SK-N-MC (cell line): ENCODE results near the gene CCDC134.
A peak's percentile ranks its signal among the peaks of the same experiment; 100 is the strongest.

Experiments used
- DNase-seq: peaks from one replicate; pipeline ENCODE4 v3.0.0-alpha.2; 2011; ENCODE audit warnings: low read depth, low spot score
- H3K27ac ChIP-seq: fragments of 200-600 bp; sonication (generic); 2 replicates; pipeline ENCODE4 v1.5.1; 2016; ENCODE audit warnings: mixed run types
- H3K36me3 ChIP-seq: fragments of 200-600 bp; sonication (generic); 2 replicates; pipeline ENCODE4 v1.6.1; 2017; ENCODE audit warnings: antibody characterized with exemption, low read length, mixed read lengths; ENCODE audit not compliant: insufficient read depth
- H3K4me3 ChIP-seq: fragments of 200-600 bp; sonication (generic); 2 replicates; pipeline ENCODE4 v1.5.1; 2016
- H3K9ac ChIP-seq: fragments of 200-600 bp; sonication (generic); 2 replicates; pipeline ENCODE4 v1.8.0; 2017; ENCODE audit warnings: mixed run types, mixed read lengths; ENCODE audit not compliant: insufficient read length
- H3K9me3 ChIP-seq: fragments of 200-600 bp; sonication (generic); 2 replicates; pipeline ENCODE4 v1.6.1; 2017; ENCODE audit warnings: low read depth, mild to moderate bottlenecking, antibody characterized with exemption, low read length, moderate library complexity, mixed read lengths
- EZH2 ChIP-seq: fragments of 200-600 bp; sonication (generic); IDR thresholded peaks from one replicate; pipeline ENCODE4 v1.6.1; 2017; ENCODE audit warnings: antibody characterized with exemption
- FOXP2 ChIP-seq: optimal IDR thresholded peaks from 2 replicates; pipeline ENCODE3; 2011; ENCODE audit warnings: mild to moderate bottlenecking, moderate library complexity; ENCODE audit not compliant: insufficient read depth; ENCODE audit errors: extremely low read length, control extremely low read depth
- POLR2AphosphoS5 ChIP-seq: IDR thresholded peaks from 2 replicates; pipeline ENCODE4 v1.6.1; 2012; ENCODE audit warnings: mild to moderate bottlenecking, low read depth, low read length, borderline replicate concordance

CCDC134 gene

GRCh38 chr22:41816241-41816640 is 15.8 kb downstream of the CCDC134 start:
- DNase-seq: no peak
- Histone ChIP-seq H3K9me3 (no peaks in the 10 kb centered on the region), H3K36me3 (peaks cover 6% of the 10 kb centered on the region; the same call in 1 of the 2 replicates), H3K4me3 (no peak overlapping the region), H3K27ac (no peak overlapping the region), H3K9ac (no peak overlapping the region)
- TF ChIP-seq EZH2: no peak
- no peak for TF ChIP-seq FOXP2
- TF ChIP-seq POLR2AphosphoS5: no peak

GRCh38 chr22:41816871-41817270 is 16.4 kb downstream of the CCDC134 start:
- Histone ChIP-seq H3K9ac (no peak overlapping the region), H3K27ac (no peak overlapping the region), H3K4me3 (no peak overlapping the region), H3K36me3 (peaks cover 6% of the 10 kb centered on the region; the same call in 1 of the 2 replicates), H3K9me3 (no peaks in the 10 kb centered on the region)
- TF ChIP-seq FOXP2: no peak
- TF ChIP-seq EZH2: no peak
- no peak for TF ChIP-seq POLR2AphosphoS5
- no peak for DNase-seq

GRCh38 chr22:41818011-41818410 is 17.5 kb downstream of the CCDC134 start:
- H3K27ac ChIP-seq: no peak overlapping the region
- TF ChIP-seq EZH2 (no peak), FOXP2 (no peak), POLR2AphosphoS5 (no peak)
- no peak overlapping the region for H3K9ac ChIP-seq
- peaks cover 6% of the 10 kb centered on the region; the same call in 1 of the 2 replicates for H3K36me3 ChIP-seq
- H3K4me3 ChIP-seq: no peak overlapping the region
- H3K9me3 ChIP-seq: no peaks in the 10 kb centered on the region
- no peak for DNase-seq

GRCh38 chr22:41818596-41818995 is 18.1 kb downstream of the CCDC134 start:
- Histone ChIP-seq H3K9me3 (no peaks in the 10 kb centered on the region), H3K36me3 (peaks cover under 1% of the 10 kb centered on the region; the same call in 1 of the 2 replicates), H3K9ac (no peak overlapping the region), H3K27ac (no peak overlapping the region), H3K4me3 (no peak overlapping the region)
- TF ChIP-seq FOXP2 (no peak), EZH2 (no peak), POLR2AphosphoS5 (no peak)
- no peak for DNase-seq

GRCh38 chr22:41819257-41819656 is 18.8 kb downstream of the CCDC134 start:
- TF ChIP-seq FOXP2 (no peak), POLR2AphosphoS5 (no peak), EZH2 (no peak)
- Histone ChIP-seq H3K36me3 (no peaks in the 10 kb centered on the region; the same call in 1 of the 2 replicates), H3K9me3 (no peaks in the 10 kb centered on the region), H3K9ac (no peak overlapping the region), H3K4me3 (no peak overlapping the region), H3K27ac (no peak overlapping the region)
- DNase-seq: no peak

- H3K27ac ChIP-seq: no peak overlapping the region
- no peak overlapping the region for H3K9ac ChIP-seq
- no peak for TF ChIP-seq POLR2AphosphoS5
- TF ChIP-seq EZH2: no peak
- no peak for TF ChIP-seq FOXP2
- DNase-seq: no peak
- no peaks in the 10 kb centered on the region for H3K9me3 ChIP-seq
- no peaks in the 10 kb centered on the region; the same call in 1 of the 2 replicates for H3K36me3 ChIP-seq
- H3K4me3 ChIP-seq: no peak overlapping the region
Observed at GRCh38 chr22:41820447-41820846, 20.0 kb downstream of the CCDC134 start.

- no peak overlapping the region for H3K4me3 ChIP-seq
- no peak overlapping the region for H3K9ac ChIP-seq
- no peaks in the 10 kb centered on the region; the same call in 1 of the 2 replicates for H3K36me3 ChIP-seq
- H3K9me3 ChIP-seq: no peaks in the 10 kb centered on the region
- peak overlapping the region; percentile 42; the same call in 1 of the 2 replicates for H3K27ac ChIP-seq
- TF ChIP-seq POLR2AphosphoS5: no peak
- no peak for TF ChIP-seq EZH2
- TF ChIP-seq FOXP2: no peak
- no peak for DNase-seq
Observed at GRCh38 chr22:41821471-41822316, 21.2 kb downstream of the CCDC134 start.

GRCh38 chr22:41822317-41823057 is 22.0 kb downstream of the CCDC134 start:
- H3K9ac ChIP-seq: no peak overlapping the region
- TF ChIP-seq POLR2AphosphoS5: no peak
- no peak for TF ChIP-seq FOXP2
- no peaks in the 10 kb centered on the region for H3K9me3 ChIP-seq
- DNase-seq: no peak
- H3K36me3 ChIP-seq: no peaks in the 10 kb centered on the region; the same call in 1 of the 2 replicates
- H3K4me3 ChIP-seq: no peak overlapping the region
- H3K27ac ChIP-seq: no peak overlapping the region

GRCh38 chr22:41823797-41824196 is 23.3 kb downstream of the CCDC134 start:
- Histone ChIP-seq H3K36me3 (no peaks in the 10 kb centered on the region; the same call in 1 of the 2 replicates), H3K27ac (no peak overlapping the region), H3K9ac (no peak overlapping the region), H3K9me3 (no peaks in the 10 kb centered on the region), H3K4me3 (no peak overlapping the region)
- DNase-seq: no peak
- no peak for TF ChIP-seq FOXP2
- TF ChIP-seq EZH2: no peak
- no peak for TF ChIP-seq POLR2AphosphoS5
